Vagina (tissue), 2 donors: Measurements from ENCODE around the gene BLOC1S4.

Experiments
- POLR2A ChIP-seq, 2 donors: fragments of 450-650 bp; IDR thresholded peaks; one replicate each; pipeline ENCODE4 v1.6.1; 2017; ENCODE audit warnings: antibody characterized with exemption in 2 of 2, mild to moderate bottlenecking in 2 of 2, moderate library complexity in 2 of 2
- POLR2AphosphoS5 ChIP-seq, 2 donors: sonication (generic); formaldehyde crosslinking; IDR thresholded peaks; one replicate each; pipeline ENCODE4 v1.9.0; 2017; ENCODE audit warnings: antibody characterized with exemption in 2 of 2, mild to moderate bottlenecking in 2 of 2, low read depth in 1 of 2; ENCODE audit not compliant: insufficient read depth in 1 of 2
- TF ChIP-seq, protein P1 (sequence below), 3 experiments: fragments of 450-650 bp in 2 of 3; fragments of 200-600 bp in 1 of 3; sonication (generic) in 1 of 3; IDR thresholded peaks; one replicate each; pipeline ENCODE4 v1.5.1; 2017 to 2019; ENCODE audit warnings: antibody characterized with exemption in 3 of 3, mild to moderate bottlenecking in 2 of 3, moderate library complexity in 2 of 3

DNA sequence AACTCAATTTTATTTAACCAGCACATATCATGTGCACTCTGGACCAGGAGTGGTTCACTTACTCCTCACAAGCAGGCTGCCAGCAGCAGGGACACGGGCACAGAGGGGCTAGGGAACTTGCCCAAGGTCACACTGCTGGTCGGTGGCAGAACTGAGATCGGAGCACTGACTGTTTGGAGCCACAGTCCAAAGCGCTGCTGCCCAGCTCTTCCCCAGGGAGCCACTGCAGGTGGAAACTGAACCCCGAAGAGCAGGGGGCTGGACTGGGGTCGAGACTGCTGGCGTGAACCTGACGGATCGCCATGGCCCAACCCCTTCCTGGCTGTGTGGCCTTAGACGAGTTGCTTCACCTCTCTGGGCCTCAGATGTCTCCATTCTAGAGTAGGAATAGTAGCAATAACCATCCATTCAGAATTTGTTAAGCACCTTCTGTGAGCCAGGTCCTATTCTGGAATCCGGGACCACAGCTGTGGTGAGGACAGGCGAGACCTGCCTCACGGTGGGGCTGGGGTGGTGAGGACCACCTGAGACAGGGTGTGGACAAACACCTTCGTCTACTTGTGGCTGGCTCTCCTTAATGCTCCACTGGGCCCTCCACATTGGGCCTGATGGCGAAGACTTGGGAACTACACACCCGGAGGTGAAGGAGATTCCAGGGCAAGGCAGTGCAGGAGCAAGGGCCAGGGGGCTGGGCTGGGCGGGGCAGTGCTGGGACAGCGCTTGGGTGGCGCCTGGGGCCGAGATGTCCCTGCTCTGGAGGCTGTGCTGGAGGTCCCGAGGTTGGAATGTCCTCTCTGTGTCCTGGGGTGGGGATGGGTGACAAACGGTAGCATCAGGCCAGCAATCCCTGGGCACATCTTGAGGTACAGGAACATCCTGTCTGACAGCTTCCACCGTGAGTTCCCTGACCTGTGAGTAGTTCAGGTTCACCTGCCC lies 34.6 kb downstream of the BLOC1S4 start:
- TF ChIP-seq, protein P1, sequence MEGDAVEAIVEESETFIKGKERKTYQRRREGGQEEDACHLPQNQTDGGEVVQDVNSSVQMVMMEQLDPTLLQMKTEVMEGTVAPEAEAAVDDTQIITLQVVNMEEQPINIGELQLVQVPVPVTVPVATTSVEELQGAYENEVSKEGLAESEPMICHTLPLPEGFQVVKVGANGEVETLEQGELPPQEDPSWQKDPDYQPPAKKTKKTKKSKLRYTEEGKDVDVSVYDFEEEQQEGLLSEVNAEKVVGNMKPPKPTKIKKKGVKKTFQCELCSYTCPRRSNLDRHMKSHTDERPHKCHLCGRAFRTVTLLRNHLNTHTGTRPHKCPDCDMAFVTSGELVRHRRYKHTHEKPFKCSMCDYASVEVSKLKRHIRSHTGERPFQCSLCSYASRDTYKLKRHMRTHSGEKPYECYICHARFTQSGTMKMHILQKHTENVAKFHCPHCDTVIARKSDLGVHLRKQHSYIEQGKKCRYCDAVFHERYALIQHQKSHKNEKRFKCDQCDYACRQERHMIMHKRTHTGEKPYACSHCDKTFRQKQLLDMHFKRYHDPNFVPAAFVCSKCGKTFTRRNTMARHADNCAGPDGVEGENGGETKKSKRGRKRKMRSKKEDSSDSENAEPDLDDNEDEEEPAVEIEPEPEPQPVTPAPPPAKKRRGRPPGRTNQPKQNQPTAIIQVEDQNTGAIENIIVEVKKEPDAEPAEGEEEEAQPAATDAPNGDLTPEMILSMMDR (IDR thresholded peaks at IDR 0.05), result no peak
- TF ChIP-seq POLR2AphosphoS5 (IDR thresholded peaks at IDR 0.05; ENCODE audit: insufficient read depth in 1 of 2, low read depth in 1 of 2), result peak; percentile 21 to 24
- no peak for TF ChIP-seq POLR2A (IDR thresholded peaks at IDR 0.05)
